IPS-18c (cell line): ENCODE data around the gene MINPP1.
"Not testable (repeated sequence)": the region's sequence is repeated elsewhere in the genome, so short reads cannot be mapped to it uniquely, and the experiment has no call there.

Experiments
- H3K4me3 ChIP-seq: 2 replicates; pipeline ENCODE4 v1.7.0; 2013; ENCODE audit warnings: low read depth, mild to moderate bottlenecking, low read length, moderate library complexity; ENCODE audit not compliant: insufficient read depth
- H3K9me3 ChIP-seq: one replicate; pipeline ENCODE4 v1.6.1; 2013; ENCODE audit warnings: mild to moderate bottlenecking, low read length, moderate library complexity; ENCODE audit not compliant: control insufficient read depth, insufficient read depth

The MINPP1 gene

GRCh38 chr10:87590705-87591588 is 86.3 kb downstream of the MINPP1 start:
- Histone ChIP-seq H3K4me3 (no peak overlapping the region), H3K9me3 (no peaks in the 10 kb centered on the region)

GRCh38 chr10:87591589-87591886 is 86.8 kb downstream of the MINPP1 start:
- Histone ChIP-seq H3K4me3 (no peak overlapping the region), H3K9me3 (no peaks in the 10 kb centered on the region)

- H3K9me3 ChIP-seq, H3K4me3 ChIP-seq: not testable (repeated sequence)
Observed at GRCh38 chr10:87592920-87593319, 88.2 kb downstream of the MINPP1 start.

- H3K9me3 ChIP-seq, result no peaks in the 10 kb centered on the region
- no peak overlapping the region for H3K4me3 ChIP-seq
Observed at GRCh38 chr10:87593702-87594101, 89.0 kb downstream of the MINPP1 start.

GRCh38 chr10:87594181-87594580 is 89.5 kb downstream of the MINPP1 start:
- no peaks in the 10 kb centered on the region for H3K9me3 ChIP-seq

GRCh38 chr10:87594864-87595263 is 90.2 kb downstream of the MINPP1 start:
- Histone ChIP-seq H3K4me3 (no peak overlapping the region), H3K9me3 (no peaks in the 10 kb centered on the region)

More at GRCh38 chr10:87594181-87594580, 89.5 kb downstream of the MINPP1 start:
- H3K4me3 ChIP-seq, result no peak overlapping the region

- Histone ChIP-seq H3K9me3 (no peaks in the 10 kb centered on the region), H3K4me3 (no peak overlapping the region)
Observed at GRCh38 chr10:87596351-87596750, 91.7 kb downstream of the MINPP1 start.

- no peaks in the 10 kb centered on the region for H3K9me3 ChIP-seq
- H3K4me3 ChIP-seq, result no peak overlapping the region
Observed at GRCh38 chr10:87598700-87599099, 94.0 kb downstream of the MINPP1 start.

GRCh38 chr10:87600581-87600980 is 95.9 kb downstream of the MINPP1 start:
- Histone ChIP-seq H3K4me3 (no peak overlapping the region), H3K9me3 (no peaks in the 10 kb centered on the region)
